CD4-positive, alpha-beta T cell (primary cell): Measurements from ENCODE around the gene MAP1B. TPM values are rescaled to one million over a fixed set of nuclear protein-coding genes. Genes with fewer than 3 reads are reported as not detected.
"Not testable (repeated sequence)": the region's sequence is repeated elsewhere in the genome, so short reads cannot be mapped to it uniquely, and the experiment has no call there.

ENCODE experiments used
- ATAC-seq: fragments of 200-7000 bp; cut with Tn5 transposase; one replicate; pipeline ENCODE4 v1.10.0; 2022; ENCODE audit warnings: mild to moderate bottlenecking; ENCODE audit not compliant: poor library complexity
- CTCF ChIA-PET: fragments of 350-600 bp; sonication (Branson Sonifier 250); formaldehyde crosslinking; loops from one replicate; lab custom pipeline; 2021; ENCODE audit warnings: antibody characterized with exemption, inconsistent platforms; lab: Charles Lee
- POLR2A ChIA-PET: fragments of 350-600 bp; sonication (Branson Sonifier 250); formaldehyde crosslinking; loops from one replicate; lab custom pipeline; 2021; ENCODE audit warnings: antibody characterized with exemption, inconsistent platforms; lab: Charles Lee
- DNase-seq, 14 experiments: peaks; one replicate each; pipeline ENCODE4 v3.0.0-alpha.2; 2013 to 2020; ENCODE audit warnings: mixed read lengths in 2 of 14
- H3K27ac ChIP-seq, 2 donors: one replicate each; pipeline versions ENCODE4 v1.5.1 to v1.7.0; 2013; ENCODE audit warnings: low read length in 2 of 2, low read depth in 1 of 2, mild to moderate bottlenecking in 1 of 2
- H3K27me3 ChIP-seq, 2 experiments: 1 replicate in 1 of 2; 2 replicates in 1 of 2; pipeline versions ENCODE4 v1.6.1 to v1.7.0; 2013; ENCODE audit warnings: low read length in 2 of 2, control low read depth in 1 of 2, mild to moderate bottlenecking in 1 of 2, moderate library complexity in 1 of 2; ENCODE audit not compliant: insufficient read depth in 2 of 2, control insufficient read depth in 1 of 2
- H3K36me3 ChIP-seq: one replicate; pipeline ENCODE4 v1.6.1; 2013; ENCODE audit warnings: low read length, control low read depth; ENCODE audit not compliant: insufficient read depth
- H3K4me1 ChIP-seq: one replicate; pipeline ENCODE4 v1.6.1; 2013; ENCODE audit warnings: low read length, control low read depth; ENCODE audit not compliant: insufficient read depth
- H3K4me3 ChIP-seq: one replicate; pipeline ENCODE4 v1.5.1; 2013; ENCODE audit warnings: mild to moderate bottlenecking, low read length, moderate library complexity
- H3K9me3 ChIP-seq, 2 experiments: 1 replicate in 1 of 2; 2 replicates in 1 of 2; pipeline versions ENCODE4 v1.6.1 to v1.7.0; 2013; ENCODE audit warnings: low read length in 2 of 2, mild to moderate bottlenecking in 2 of 2, control low read depth in 1 of 2, moderate library complexity in 1 of 2; ENCODE audit not compliant: control insufficient read depth in 1 of 2, insufficient read depth in 1 of 2
- H3K27ac Mint-ChIP-seq: one replicate; pipeline ENCODE4 v1.8.0; 2020; ENCODE audit warnings: mixed read lengths
- H3K27me3 Mint-ChIP-seq: one replicate; pipeline ENCODE4 v1.8.0; 2021; ENCODE audit warnings: mixed read lengths
- H3K36me3 Mint-ChIP-seq: one replicate; pipeline ENCODE4 v1.8.0; 2021; ENCODE audit warnings: low read depth, mixed read lengths
- H3K4me1 Mint-ChIP-seq: one replicate; pipeline ENCODE4 v1.8.0; 2021; ENCODE audit warnings: low read depth, mixed read lengths
- H3K4me3 Mint-ChIP-seq: one replicate; pipeline ENCODE4 v1.8.0; 2020; ENCODE audit warnings: mild to moderate bottlenecking, mixed read lengths
- H3K9me3 Mint-ChIP-seq: one replicate; pipeline ENCODE4 v1.8.0; 2020; ENCODE audit warnings: mixed read lengths
- CTCF ChIP-seq: fragments of 200-600 bp; IDR thresholded peaks from one replicate; pipeline ENCODE4 v1.8.0; 2022; ENCODE audit warnings: antibody characterized with exemption, mild to moderate bottlenecking
- intact Hi-C, 2 experiments: fragments of 100-400 bp; cut with DNase I in 1 of 2; cut with micrococcal nuclease in 1 of 2; formaldehyde crosslinking; loops; one replicate each; pipeline versions ENCODE4 v1.15.1 to v1.9.0; 2023 to 2025; cut with DNase I, micrococcal nuclease
- total RNA-seq, 174 experiments: library from RNA in 2 of 174; stranded (reverse) in 2 of 174; gene quantifications; one replicate each; pipeline ENCODE4 v1.2.3 and lab custom pipeline; 2021 to 2026

The MAP1B gene
- total RNA-seq, 2 experiments from 2014 or later = 0.03 to 0.06 TPM

GRCh38 chr5:72084876-72085275 lies 22.4 kb upstream of the MAP1B start:
- Histone ChIP-seq H3K4me3 (no peak overlapping the region), H3K9me3 (no peaks in the 10 kb centered on the region), H3K36me3 (no peaks in the 10 kb centered on the region), H3K27me3 (peaks cover 11 to 53% of the 10 kb centered on the region in 2 experiments), H3K4me1 (no peaks in the 10 kb centered on the region), H3K27ac (no peak overlapping the region)
- no peak for DNase-seq
- TF ChIP-seq CTCF = no peak
- ChIA-PET POLR2A (no interaction called here), CTCF (no interaction called here)
- no peaks in the 10 kb centered on the region for H3K9me3 Mint-ChIP-seq
- H3K27ac Mint-ChIP-seq = no peak overlapping the region
- H3K4me1 Mint-ChIP-seq = no peaks in the 10 kb centered on the region
- no peaks in the 10 kb centered on the region for H3K36me3 Mint-ChIP-seq
- H3K27me3 Mint-ChIP-seq = peaks cover 58% of the 10 kb centered on the region
- no peak overlapping the region for H3K4me3 Mint-ChIP-seq
- no peak for ATAC-seq
- intact Hi-C loops = no loop called here

- H3K9me3 ChIP-seq = no peaks in the 10 kb centered on the region
- peaks cover 11 to 53% of the 10 kb centered on the region in 2 experiments for H3K27me3 ChIP-seq
- DNase-seq (no peak), ATAC-seq (no peak)
- Mint-ChIP-seq H3K36me3 (no peaks in the 10 kb centered on the region), H3K4me1 (no peaks in the 10 kb centered on the region), H3K9me3 (no peaks in the 10 kb centered on the region), H3K27me3 (peaks cover 54% of the 10 kb centered on the region), H3K27ac (no peak overlapping the region), H3K4me3 (no peak overlapping the region)
- H3K27ac ChIP-seq = no peak overlapping the region
- no peak for TF ChIP-seq CTCF
- no peak overlapping the region for H3K4me3 ChIP-seq
- ChIA-PET POLR2A (no interaction called here), CTCF (no interaction called here)
- intact Hi-C loops = no loop called here
- no peaks in the 10 kb centered on the region for H3K4me1 ChIP-seq
- no peaks in the 10 kb centered on the region for H3K36me3 ChIP-seq
Measured at GRCh38 chr5:72085319-72085718, 22.0 kb upstream of the MAP1B start.

- DNase-seq, H3K27ac ChIP-seq, H3K4me3 Mint-ChIP-seq, H3K9me3 Mint-ChIP-seq, H3K36me3 ChIP-seq, POLR2A ChIA-PET, H3K27ac Mint-ChIP-seq, ATAC-seq, H3K4me1 ChIP-seq, H3K36me3 Mint-ChIP-seq, H3K4me3 ChIP-seq, H3K9me3 ChIP-seq, CTCF ChIA-PET, H3K4me1 Mint-ChIP-seq, intact Hi-C loops: not testable (repeated sequence)
- peaks cover 32% of the 10 kb centered on the region for H3K27me3 Mint-ChIP-seq
- peaks cover 6 to 25% of the 10 kb centered on the region in 2 experiments for H3K27me3 ChIP-seq
Measured at GRCh38 chr5:72089713-72090112, 17.6 kb upstream of the MAP1B start.

- H3K27ac ChIP-seq = no peak overlapping the region
- H3K4me3 Mint-ChIP-seq = no peak overlapping the region
- ATAC-seq (no peak), DNase-seq (no peak)
- H3K27me3 Mint-ChIP-seq = peaks cover 38% of the 10 kb centered on the region
- no peaks in the 10 kb centered on the region for H3K4me1 ChIP-seq
- H3K36me3 ChIP-seq = no peaks in the 10 kb centered on the region
- CTCF ChIA-PET = no interaction called here
- no peak for TF ChIP-seq CTCF
- H3K4me1 Mint-ChIP-seq = no peaks in the 10 kb centered on the region
- intact Hi-C loops = no loop called here
- no peak overlapping the region for H3K4me3 ChIP-seq
- no peaks in the 10 kb centered on the region for H3K9me3 ChIP-seq
- H3K36me3 Mint-ChIP-seq = no peaks in the 10 kb centered on the region
- peaks cover 5 to 17% of the 10 kb centered on the region in 2 experiments for H3K27me3 ChIP-seq
- POLR2A ChIA-PET = no interaction called here
- H3K27ac Mint-ChIP-seq = no peak overlapping the region
- no peaks in the 10 kb centered on the region for H3K9me3 Mint-ChIP-seq
Measured at GRCh38 chr5:72092074-72092473, 15.2 kb upstream of the MAP1B start.
